Erythroblast (primary cell): ENCODE data around the gene PLXND1.

Experiments used
- GATA1 ChIP-seq: IDR thresholded peaks from 2 replicates; pipeline ENCODE4 v1.6.1; 2011; ENCODE audit warnings: low read depth, mild to moderate bottlenecking, control low read depth, low read length, moderate library complexity
- POLR2A ChIP-seq: IDR thresholded peaks from 2 replicates; pipeline ENCODE4 v1.6.1; 2011; ENCODE audit warnings: mild to moderate bottlenecking, low read length

DNA sequence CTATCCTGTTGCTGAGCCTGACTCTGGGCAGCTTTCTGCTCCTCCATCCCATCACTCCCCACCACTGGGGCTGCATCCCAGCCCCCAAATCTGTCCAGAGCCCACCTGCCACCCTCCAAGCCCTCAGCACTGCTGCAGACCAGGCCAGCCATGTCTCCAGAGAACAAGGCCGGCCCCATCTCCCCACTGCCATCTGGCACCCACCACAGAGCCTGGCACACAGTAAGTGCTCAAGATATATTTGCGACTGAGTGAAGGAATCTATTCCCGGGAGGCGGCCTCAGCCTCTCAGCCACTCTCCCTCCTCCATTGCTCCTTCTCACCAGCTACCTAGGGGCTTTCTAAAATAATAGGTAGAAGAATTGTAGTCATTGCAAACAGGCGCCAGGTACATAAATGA lies 4.8 kb downstream of the PLXND1 start:
- TF ChIP-seq POLR2A (no peak), GATA1 (no peak)
